Type B pancreatic cell (in vitro differentiated cells): ENCODE measurements around the gene CTBP2. TPM values are rescaled to one million over a fixed set of nuclear protein-coding genes. Genes with fewer than 3 reads are reported as not detected.
"Not testable (repeated sequence)": the region's sequence is repeated elsewhere in the genome, so short reads cannot be mapped to it uniquely, and the experiment has no call there.

Source experiments
- DNase-seq: peaks from one replicate; pipeline ENCODE4 v3.0.0; 2021; ENCODE audit warnings: mixed read lengths; ENCODE audit not compliant: unreplicated experiment; ENCODE audit errors: extremely low spot score
- H3K27ac Mint-ChIP-seq: 2 replicates; pipeline ENCODE4 v1.8.0; 2021; ENCODE audit warnings: mild to moderate bottlenecking, mixed read lengths
- H3K27me3 Mint-ChIP-seq: 2 replicates; pipeline ENCODE4 v1.8.0; 2021; ENCODE audit warnings: mixed read lengths
- H3K36me3 Mint-ChIP-seq: 2 replicates; pipeline ENCODE4 v1.8.0; 2021; ENCODE audit warnings: mixed read lengths
- H3K4me1 Mint-ChIP-seq: one replicate; pipeline ENCODE4 v1.8.0; 2021; ENCODE audit warnings: mixed read lengths; ENCODE audit not compliant: unreplicated experiment
- H3K4me3 Mint-ChIP-seq: 2 replicates; pipeline ENCODE4 v1.8.0; 2021; ENCODE audit warnings: mild to moderate bottlenecking, mixed read lengths
- H3K9me3 Mint-ChIP-seq: 2 replicates; pipeline ENCODE4 v1.8.0; 2021; ENCODE audit warnings: mixed read lengths
- CTCF ChIP-seq: fragments of 200-600 bp; sonication (generic); conservative IDR thresholded peaks from 2 replicates; pipeline ENCODE4 v1.5.0; 2021; ENCODE audit warnings: antibody characterized with exemption, mild to moderate bottlenecking
- total RNA-seq: library from RNA; stranded (reverse); gene quantifications from 2 replicates; pipeline ENCODE4 v1.2.1, GENCODE V29; 2021; ENCODE audit warnings: low replicate concordance

Gene CTBP2
- total RNA-seq, 1 donor from 2014 or later: 113 TPM

- H3K9me3 Mint-ChIP-seq: no peaks in the 10 kb centered on the region
- no peak for TF ChIP-seq CTCF
- DNase-seq: no peak
- H3K27me3 Mint-ChIP-seq: no peaks in the 10 kb centered on the region
- H3K4me1 Mint-ChIP-seq: peaks cover 84% of the 10 kb centered on the region
- H3K4me3 Mint-ChIP-seq: peak overlapping the region; percentile 79
- peaks cover 20% of the 10 kb centered on the region for H3K36me3 Mint-ChIP-seq
- peak overlapping the region; percentile 86 for H3K27ac Mint-ChIP-seq
Measured at GRCh38 chr10:125151170-125151552, 9.2 kb downstream of the CTBP2 start.

DNA sequence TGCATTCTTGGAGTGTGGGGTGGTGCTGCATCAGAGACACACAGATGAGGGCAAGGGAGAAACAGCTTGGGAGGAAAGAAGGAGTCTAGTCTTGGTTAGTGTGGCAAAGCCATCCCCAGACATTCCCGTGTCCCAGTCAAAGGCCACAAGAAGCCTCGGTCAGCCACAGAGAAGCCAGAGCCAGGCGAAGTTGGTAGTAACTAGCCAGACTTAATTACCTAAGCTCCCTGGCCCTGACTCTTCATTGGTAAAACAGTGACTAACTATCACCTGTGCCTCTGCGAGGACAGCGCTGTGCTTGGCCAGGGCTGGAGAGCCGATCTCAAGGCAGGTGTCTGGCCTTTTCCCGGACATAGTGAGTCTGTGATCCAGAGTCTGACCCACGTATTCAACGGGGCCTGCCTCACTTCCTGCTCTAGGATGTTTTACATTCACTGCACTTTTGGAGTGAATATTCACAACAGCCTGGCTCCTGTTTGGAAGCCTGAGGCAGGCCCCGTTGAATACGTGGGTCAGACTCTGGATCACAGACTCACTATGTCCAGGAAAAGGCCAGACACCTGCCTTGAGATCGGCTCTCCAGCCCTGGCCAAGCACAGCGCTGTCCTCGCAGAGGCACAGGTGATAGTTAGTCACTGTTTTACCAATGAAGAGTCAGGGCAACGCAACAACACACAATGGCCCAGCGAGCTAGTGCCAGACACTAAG is 9.8 kb downstream of the CTBP2 start:
- Mint-ChIP-seq H3K27ac (peak overlapping the region; percentile 97), H3K4me1 (peaks cover 79% of the 10 kb centered on the region), H3K4me3 (peak overlapping the region; percentile 79), H3K36me3 (peaks cover 20% of the 10 kb centered on the region)
- not testable (repeated sequence) for H3K27me3 Mint-ChIP-seq, DNase-seq, H3K9me3 Mint-ChIP-seq

DNA sequence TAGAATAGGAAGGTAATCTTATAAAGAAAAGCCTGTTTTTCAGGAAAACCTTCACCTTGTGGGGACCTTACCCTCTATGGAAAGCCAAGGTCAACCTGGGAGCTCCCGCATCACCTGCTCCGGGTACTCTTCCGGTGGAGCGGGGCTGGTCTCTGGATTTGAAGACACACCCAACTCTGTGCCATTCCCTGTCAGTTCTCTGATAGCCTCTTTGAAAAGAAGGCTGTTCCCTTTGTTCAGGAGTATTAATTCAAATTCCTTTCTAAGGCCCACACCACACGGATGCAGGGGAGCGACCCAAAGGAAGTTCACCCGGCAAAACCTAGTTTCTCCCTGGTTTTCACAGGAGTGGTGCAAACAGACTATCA is 10.7 kb downstream of the CTBP2 start:
- H3K27me3 Mint-ChIP-seq: no peaks in the 10 kb centered on the region
- peaks cover 79% of the 10 kb centered on the region for H3K4me1 Mint-ChIP-seq
- peaks cover 20% of the 10 kb centered on the region for H3K36me3 Mint-ChIP-seq
- H3K4me3 Mint-ChIP-seq: peak overlapping the region; percentile 72
- H3K27ac Mint-ChIP-seq: peak overlapping the region; percentile 97
- TF ChIP-seq CTCF: no peak
- no peaks in the 10 kb centered on the region for H3K9me3 Mint-ChIP-seq
- no peak for DNase-seq

DNA sequence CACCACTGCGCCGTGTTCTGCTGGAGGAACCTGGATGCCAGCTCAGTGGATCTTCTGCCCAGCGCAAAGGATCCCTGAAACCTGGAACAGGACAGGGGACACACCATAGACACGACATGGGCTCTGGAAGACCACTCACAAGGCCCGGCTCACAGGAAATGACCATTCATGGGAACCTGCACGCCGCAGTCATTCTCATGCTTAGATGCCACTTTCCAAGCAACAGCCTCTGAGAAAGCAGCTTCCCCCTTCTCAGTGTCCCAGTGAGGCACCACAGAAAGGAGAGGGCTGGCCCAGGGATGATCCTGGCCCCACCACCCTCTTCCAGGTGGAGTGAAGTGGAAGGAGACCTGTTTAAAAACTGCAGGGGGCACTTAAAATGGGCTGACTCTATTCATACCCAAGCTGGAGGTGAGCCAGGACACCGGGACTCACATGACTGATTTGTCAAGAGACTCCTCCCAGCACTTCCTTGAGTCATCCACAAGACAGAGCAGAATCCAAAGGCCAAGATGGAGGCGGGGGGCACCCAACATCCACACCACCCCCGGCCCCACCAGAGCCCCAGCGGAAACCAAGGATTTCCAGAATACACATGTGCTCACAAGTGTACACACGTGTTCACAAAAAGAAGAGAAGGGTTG is 11.2 kb downstream of the CTBP2 start:
- H3K27me3 Mint-ChIP-seq: no peaks in the 10 kb centered on the region
- H3K4me1 Mint-ChIP-seq: peaks cover 79% of the 10 kb centered on the region
- no peak for DNase-seq
- H3K9me3 Mint-ChIP-seq: no peaks in the 10 kb centered on the region
- H3K36me3 Mint-ChIP-seq: peaks cover 20% of the 10 kb centered on the region
- TF ChIP-seq CTCF: no peak
- H3K4me3 Mint-ChIP-seq: no peak overlapping the region
- peak overlapping the region; percentile 97 for H3K27ac Mint-ChIP-seq

DNA sequence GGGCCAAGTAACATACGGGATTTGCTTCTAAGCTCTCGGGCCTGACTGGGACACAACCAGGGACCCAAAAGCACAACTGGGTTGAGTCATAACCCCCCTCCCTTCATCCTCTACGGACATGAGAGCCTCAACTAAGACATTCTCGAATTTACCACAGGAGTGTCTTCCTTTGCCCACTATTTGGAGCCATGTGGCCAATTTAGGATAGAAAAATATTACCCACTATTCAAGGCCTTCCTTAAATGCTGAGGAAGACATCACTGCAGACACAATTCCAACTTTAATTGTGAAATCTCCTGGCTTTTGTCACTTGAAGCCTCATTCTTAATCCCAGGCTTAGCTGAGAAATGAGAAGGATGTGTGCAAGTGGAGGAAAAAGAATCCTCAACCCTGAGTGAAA is 11.8 kb downstream of the CTBP2 start:
- peak overlapping the region; percentile 57 for H3K4me3 Mint-ChIP-seq
- no peak for DNase-seq
- peaks cover 79% of the 10 kb centered on the region for H3K4me1 Mint-ChIP-seq
- no peaks in the 10 kb centered on the region for H3K9me3 Mint-ChIP-seq
- peak overlapping the region; percentile 97 for H3K27ac Mint-ChIP-seq
- TF ChIP-seq CTCF: no peak
- H3K27me3 Mint-ChIP-seq: no peaks in the 10 kb centered on the region
- peaks cover 20% of the 10 kb centered on the region for H3K36me3 Mint-ChIP-seq

- no peak for TF ChIP-seq CTCF
- H3K9me3 Mint-ChIP-seq: no peaks in the 10 kb centered on the region
- peak overlapping the region; percentile 57 for H3K4me3 Mint-ChIP-seq
- DNase-seq: no peak
- no peaks in the 10 kb centered on the region for H3K27me3 Mint-ChIP-seq
- peak overlapping the region; percentile 97 for H3K27ac Mint-ChIP-seq
- peaks cover 74% of the 10 kb centered on the region for H3K4me1 Mint-ChIP-seq
- H3K36me3 Mint-ChIP-seq: peaks cover 18% of the 10 kb centered on the region
Measured at GRCh38 chr10:125147971-125148439, 12.4 kb downstream of the CTBP2 start.
